HCT116 (cell line): ENCODE measurements around the gene CYP11A1. TPM values are rescaled to one million over a fixed set of nuclear protein-coding genes. Genes with fewer than 3 reads are reported as not detected.

ENCODE experiments used
- ATAC-seq: fragments of 200-7000 bp; cut with Tn5 transposase; 2 replicates; pipeline ENCODE4 v1.9.1; 2020; ENCODE audit warnings: mild to moderate bottlenecking, moderate library complexity
- BruUV-seq: library from RNA; stranded (reverse); fragments of 400-500 nt; replicated peaks from 2 replicates; lab custom pipeline; 2021; lab: Mats Ljungman, UMichigan
- CTCF ChIA-PET: fragments of 300-600 bp; sonication (Branson Sonifier 250); formaldehyde crosslinking; loops from one replicate; lab custom pipeline; 2021; ENCODE audit warnings: antibody characterized with exemption; lab: Charles Lee
- POLR2A ChIA-PET: fragments of 300-600, 350-600 bp; sonication (Branson Sonifier 250); formaldehyde crosslinking; loops from one replicate; lab custom pipeline; 2021; ENCODE audit warnings: antibody characterized with exemption; lab: Charles Lee
- RAD21 ChIA-PET, 2 experiments: fragments of 300-600 bp; sonication (Branson Sonifier 250); formaldehyde crosslinking; loops; one replicate each; lab custom pipeline; 2023; ENCODE audit warnings: low total read pairs in 2 of 2; ENCODE audit not compliant: uncharacterized antibody in 2 of 2, unreplicated experiment in 2 of 2, low non-redundant PET in 1 of 2; lab: Charles Lee
- DNase-seq: peaks from one replicate; pipeline ENCODE4 v3.0.0-alpha.2; 2010; ENCODE audit warnings: low read depth, low spot score
- H2AFZ ChIP-seq: fragments of 200-600 bp; shearing (Covaris generic), sonication (generic); 2 replicates; pipeline ENCODE4 v1.6.1; 2017; ENCODE audit warnings: low read depth, mixed run types, mixed read lengths, antibody characterized with exemption, low read length; ENCODE audit not compliant: poor library complexity, severe bottlenecking
- H3K27ac ChIP-seq: 2 replicates; pipeline ENCODE4 v1.5.1; 2012; ENCODE audit warnings: low read depth, low read length
- H3K27me3 ChIP-seq: fragments of 200-600 bp; sonication (generic); 2 replicates; pipeline ENCODE4 v1.6.1; 2016; ENCODE audit warnings: mixed run types, low read length, mixed read lengths; ENCODE audit not compliant: insufficient read depth
- H3K36me3 ChIP-seq, 2 experiments: fragments of 200-500 bp in 1 of 2; fragments of 200-600 bp in 1 of 2; sonication (Bioruptor generic) in 1 of 2; sonication (generic) in 1 of 2; 2 replicates each; pipeline versions ENCODE4 v1.5.1 to v1.6.1; 2014 to 2016; ENCODE audit warnings: low read length in 2 of 2, inconsistent platforms in 1 of 2, mixed read lengths in 1 of 2, mixed run types in 1 of 2; ENCODE audit not compliant: insufficient read depth in 2 of 2, control insufficient read depth in 1 of 2
- H3K4me1 ChIP-seq, 2 experiments: fragments of 200-600 bp in 1 of 2; sonication (generic) in 1 of 2; 2 replicates each; pipeline versions ENCODE4 v1.5.1 to v1.6.1; 2012 to 2017; ENCODE audit warnings: low read length in 2 of 2, inconsistent platforms in 1 of 2, mild to moderate bottlenecking in 1 of 2, mixed read lengths in 1 of 2, mixed run types in 1 of 2, moderate library complexity in 1 of 2; ENCODE audit not compliant: insufficient read depth in 2 of 2, control insufficient read depth in 1 of 2
- H3K4me2 ChIP-seq: fragments of 200-600 bp; sonication (generic); 2 replicates; pipeline ENCODE4 v1.6.1; 2017; ENCODE audit warnings: mixed run types, low read length, mixed read lengths
- H3K4me3 ChIP-seq, 2 experiments: fragments of 200-600 bp in 1 of 2; sonication (generic) in 1 of 2; replicated peaks in 1 of 2; 2 replicates each; pipeline ENCODE4 v1.5.1; 2011 to 2016; ENCODE audit warnings: low read length in 2 of 2, control low read depth in 1 of 2, low read depth in 1 of 2, mild to moderate bottlenecking in 1 of 2, mixed read lengths in 1 of 2, mixed run types in 1 of 2
- H3K79me2 ChIP-seq: fragments of 200-600 bp; sonication (generic); 2 replicates; pipeline ENCODE4 v1.6.1; 2017; ENCODE audit warnings: mild to moderate bottlenecking, mixed run types, low read length, moderate library complexity, mixed read lengths; ENCODE audit not compliant: insufficient read depth
- H3K9ac ChIP-seq: fragments of 200-600 bp; sonication (generic); 2 replicates; pipeline ENCODE4 v1.6.1; 2016; ENCODE audit warnings: low read length, mixed read lengths
- H3K9me2 ChIP-seq: fragments of 200-600 bp; sonication (generic), shearing (Covaris generic); 2 replicates; pipeline ENCODE4 v1.6.1; 2017; ENCODE audit warnings: mixed run types, mild to moderate bottlenecking, moderate library complexity; ENCODE audit not compliant: insufficient read depth
- H3K9me3 ChIP-seq, 2 experiments: fragments of 200-500 bp in 1 of 2; fragments of 200-600 bp in 1 of 2; sonication (Bioruptor generic) in 1 of 2; sonication (generic) in 1 of 2; 2 replicates each; pipeline ENCODE4 v1.6.1; 2014 to 2017; ENCODE audit warnings: low read length in 2 of 2, mixed read lengths in 2 of 2, inconsistent platforms in 1 of 2, low read depth in 1 of 2, mild to moderate bottlenecking in 1 of 2, mixed run types in 1 of 2, moderate library complexity in 1 of 2; ENCODE audit not compliant: control insufficient read depth in 1 of 2, insufficient read depth in 1 of 2
- H4K20me1 ChIP-seq: fragments of 200-600 bp; sonication (generic), shearing (Covaris generic); 2 replicates; pipeline ENCODE4 v1.6.1; 2017; ENCODE audit warnings: mixed run types, mild to moderate bottlenecking, moderate library complexity; ENCODE audit not compliant: insufficient read depth
- ATF3 ChIP-seq: IDR thresholded peaks from 2 replicates; pipeline ENCODE4 v1.6.1; 2012
- CEBPB ChIP-seq: IDR thresholded peaks from 2 replicates; pipeline ENCODE4 v1.6.1; 2012; ENCODE audit warnings: low read depth
- EGR1 ChIP-seq: IDR thresholded peaks from 2 replicates; pipeline ENCODE4 v1.6.1; 2012; ENCODE audit warnings: low read depth
- ELF1 ChIP-seq: IDR thresholded peaks from 2 replicates; pipeline ENCODE4 v1.6.1; 2012; ENCODE audit warnings: low read depth, borderline replicate concordance
- EZH2 ChIP-seq: fragments of 200-600 bp; sonication (generic); IDR thresholded peaks from 2 replicates; pipeline ENCODE4 v1.6.1; 2017; ENCODE audit warnings: antibody characterized with exemption, mixed run types
- FOSL1 ChIP-seq: IDR thresholded peaks from 2 replicates; pipeline ENCODE4 v1.6.1; 2012; ENCODE audit warnings: low read depth
- JUND ChIP-seq: IDR thresholded peaks from 2 replicates; pipeline ENCODE4 v1.6.1; 2012
- POLR2A ChIP-seq: IDR thresholded peaks from 2 replicates; pipeline ENCODE4 v1.7.0; 2011; ENCODE audit warnings: borderline replicate concordance; ENCODE audit not compliant: insufficient read depth, insufficient read length; ENCODE audit errors: extremely low read depth
- POLR2AphosphoS5 ChIP-seq: IDR thresholded peaks from 2 replicates; pipeline ENCODE4 v1.6.1; 2011; ENCODE audit warnings: mild to moderate bottlenecking, low read depth, low read length, moderate library complexity
- RAD21 ChIP-seq: IDR thresholded peaks from 2 replicates; pipeline ENCODE4 v1.6.1; 2012; ENCODE audit warnings: low read depth, mild to moderate bottlenecking
- SRF ChIP-seq: IDR thresholded peaks from 2 replicates; pipeline ENCODE4 v1.6.1; 2012; ENCODE audit warnings: low read depth
- intact Hi-C: fragments of 100-400 bp; cut with micrococcal nuclease; formaldehyde crosslinking; loops from 2 replicates; pipeline ENCODE4 v1.10.0; 2022
- total RNA-seq: library from RNA; stranded (reverse); gene quantifications from one replicate; pipeline ENCODE4 v1.2.1, GENCODE V29; 2021; ENCODE audit not compliant: unreplicated experiment
- TF ChIP-seq, protein P1 (sequence below), 3 experiments: fragments of 200-600 bp in 1 of 3; sonication (generic) in 1 of 3; IDR thresholded peaks in 2 of 3; conservative IDR thresholded peaks in 1 of 3; 2 replicates each; pipeline ENCODE4 v1.5.1; 2012 to 2017; ENCODE audit warnings: low read depth in 2 of 3, low read length in 2 of 3, antibody characterized with exemption in 1 of 3, borderline replicate concordance in 1 of 3, control low read depth in 1 of 3, mild to moderate bottlenecking in 1 of 3, mixed read lengths in 1 of 3, mixed run types in 1 of 3, moderate library complexity in 1 of 3; ENCODE audit not compliant: insufficient read depth in 1 of 3

Gene CYP11A1
- total RNA-seq, 1 experiment from 2014 or later = 0.57 TPM

- BruUV-seq = no TSS peak
- TF ChIP-seq ATF3 = no peak
- no peak for TF ChIP-seq EGR1
- TF ChIP-seq POLR2AphosphoS5 = 0 out of 2 replicates have a peak, but pooled peaks have one; percentile 26
- TF ChIP-seq, all 23 proteins: peak for 1
Observed at GRCh38 chr15:74384881-74385643, 17.6 kb upstream of the CYP11A1 start.

DNA sequence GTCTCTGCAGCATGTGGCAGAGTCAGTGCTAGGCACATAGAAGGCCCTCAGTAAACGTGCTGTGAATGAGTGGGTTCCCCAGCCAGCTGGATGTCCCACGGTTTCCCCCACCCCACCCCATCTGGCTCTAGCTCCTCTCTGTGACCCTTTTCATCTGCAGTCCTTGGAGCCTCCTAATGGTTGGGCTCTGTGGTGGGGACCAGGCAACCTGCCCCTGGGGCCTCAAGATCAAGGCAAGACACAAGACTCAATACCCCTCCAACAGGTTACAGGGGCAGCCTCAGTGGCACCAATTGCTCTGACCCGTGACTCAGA lies 17.1 kb upstream of the CYP11A1 start:
- H3K4me2 ChIP-seq = peak overlapping the region; percentile 46
- ATAC-seq (no peak), DNase-seq (no peak)
- intact Hi-C loops = no loop called here
- no peak overlapping the region for H3K4me3 ChIP-seq
- BruUV-seq = no TSS peak
- H3K9me2 ChIP-seq = no peaks in the 10 kb centered on the region
- ChIA-PET POLR2A (interaction anchor here (0.9 to 2.8 kb wide), 6 partner anchors 11 to 76 kb away, joined by 3 to 24 read pairs (median 4); partner anchors contain the start of gene UBL7), CTCF (interaction anchor here (0.9 to 1.4 kb wide), 5 partner anchors 9 to 57 kb away, joined by 4 to 11 read pairs (median 4); no protein-coding TSS in a partner anchor), RAD21 (no interaction called here)
- no peak overlapping the region for H2AFZ ChIP-seq
- H3K36me3 ChIP-seq = no peaks in the 10 kb centered on the region
- H3K9ac ChIP-seq = peak overlapping the region; percentile 28
- no peak overlapping the region for H3K27ac ChIP-seq
- H4K20me1 ChIP-seq = no peaks in the 10 kb centered on the region
- peaks cover 22 to 92% of the 10 kb centered on the region in 2 experiments for H3K4me1 ChIP-seq
- no peaks in the 10 kb centered on the region for H3K9me3 ChIP-seq
- H3K27me3 ChIP-seq = no peaks in the 10 kb centered on the region
- TF ChIP-seq POLR2AphosphoS5 = no peak
- TF ChIP-seq FOSL1 = no peak
- TF ChIP-seq POLR2A = no peak
- no peak for TF ChIP-seq EGR1
- TF ChIP-seq SRF = no peak
- no peak for TF ChIP-seq ELF1
- no peak for TF ChIP-seq JUND
- TF ChIP-seq, protein P1, sequence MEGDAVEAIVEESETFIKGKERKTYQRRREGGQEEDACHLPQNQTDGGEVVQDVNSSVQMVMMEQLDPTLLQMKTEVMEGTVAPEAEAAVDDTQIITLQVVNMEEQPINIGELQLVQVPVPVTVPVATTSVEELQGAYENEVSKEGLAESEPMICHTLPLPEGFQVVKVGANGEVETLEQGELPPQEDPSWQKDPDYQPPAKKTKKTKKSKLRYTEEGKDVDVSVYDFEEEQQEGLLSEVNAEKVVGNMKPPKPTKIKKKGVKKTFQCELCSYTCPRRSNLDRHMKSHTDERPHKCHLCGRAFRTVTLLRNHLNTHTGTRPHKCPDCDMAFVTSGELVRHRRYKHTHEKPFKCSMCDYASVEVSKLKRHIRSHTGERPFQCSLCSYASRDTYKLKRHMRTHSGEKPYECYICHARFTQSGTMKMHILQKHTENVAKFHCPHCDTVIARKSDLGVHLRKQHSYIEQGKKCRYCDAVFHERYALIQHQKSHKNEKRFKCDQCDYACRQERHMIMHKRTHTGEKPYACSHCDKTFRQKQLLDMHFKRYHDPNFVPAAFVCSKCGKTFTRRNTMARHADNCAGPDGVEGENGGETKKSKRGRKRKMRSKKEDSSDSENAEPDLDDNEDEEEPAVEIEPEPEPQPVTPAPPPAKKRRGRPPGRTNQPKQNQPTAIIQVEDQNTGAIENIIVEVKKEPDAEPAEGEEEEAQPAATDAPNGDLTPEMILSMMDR (IDR thresholded peaks at IDR 0.05 in 2 of 3, conservative IDR thresholded peaks at IDR 0.05 in 1 of 3; ENCODE audit: borderline replicate concordance in 1 of 3, insufficient read depth in 1 of 3, low read depth in 2 of 3, low read length in 2 of 3) = no peak
- no peak for TF ChIP-seq CEBPB
- TF ChIP-seq RAD21 = no peak
- TF ChIP-seq EZH2 = no peak
- no peaks in the 10 kb centered on the region for H3K79me2 ChIP-seq

More at GRCh38 chr15:74384881-74385643, 17.6 kb upstream of the CYP11A1 start:
- Histone ChIP-seq H3K9me3 (no peaks in the 10 kb centered on the region), H3K9ac (peak overlapping the region; percentile 28), H3K27me3 (no peaks in the 10 kb centered on the region), H3K79me2 (no peaks in the 10 kb centered on the region), H2AFZ (no peak overlapping the region), H3K27ac (no peak overlapping the region), H3K4me3 (no peak overlapping the region), H4K20me1 (no peaks in the 10 kb centered on the region), H3K4me1 (peaks cover 22 to 96% of the 10 kb centered on the region in 2 experiments), H3K9me2 (no peaks in the 10 kb centered on the region), H3K36me3 (no peaks in the 10 kb centered on the region), H3K4me2 (peak overlapping the region; percentile 46)
- ChIA-PET CTCF (interaction anchor here (0.7 to 1.4 kb wide), 5 partner anchors 9 to 57 kb away, joined by 3 to 11 read pairs (median 4); no protein-coding TSS in a partner anchor), RAD21 (interaction anchor here in 1 of 2 experiments (0.8 kb wide), 1 partner anchor 53 kb away, joined by 3 read pairs; no protein-coding TSS in a partner anchor), POLR2A (interaction anchor here (0.7 to 2.8 kb wide), 8 partner anchors 11 to 462 kb away, joined by 3 to 24 read pairs (median 4); partner anchors contain the start of gene UBL7)
- intact Hi-C loops = no loop called here
- ATAC-seq (peak; percentile 36; the same call in 1 of the 2 replicates), DNase-seq (no peak)
